Renal cortex interstitium (tissue), 11 donors: Measurements from ENCODE around the gene OGG1. TPM values are rescaled to one million over a fixed set of nuclear protein-coding genes. Genes with fewer than 3 reads are reported as not detected.
A peak's percentile ranks its signal among the peaks of the same experiment; 100 is the strongest.
"Not testable (repeated sequence)": the region's sequence is repeated elsewhere in the genome, so short reads cannot be mapped to it uniquely, and the experiment has no call there.

Experiments used
- DNase-seq, 11 donors: peaks; one replicate each; pipeline ENCODE4 v3.0.0-alpha.2; 2013; ENCODE audit warnings: low read depth in 9 of 11, low spot score in 4 of 11; ENCODE audit errors: extremely low read depth in 1 of 11
- polyA plus RNA-seq, 3 donors: library from polyadenylated mRNA; unstranded; fragments of 120-200 nt; gene quantifications; one replicate each; pipeline ENCODE4 v1.2.1, GENCODE V29; 2013; ENCODE audit not compliant: insufficient read length in 3 of 3

The OGG1 gene
- polyA plus RNA-seq, 3 donors, result 57.5 to 77.5 (median 59.4) TPM

DNA sequence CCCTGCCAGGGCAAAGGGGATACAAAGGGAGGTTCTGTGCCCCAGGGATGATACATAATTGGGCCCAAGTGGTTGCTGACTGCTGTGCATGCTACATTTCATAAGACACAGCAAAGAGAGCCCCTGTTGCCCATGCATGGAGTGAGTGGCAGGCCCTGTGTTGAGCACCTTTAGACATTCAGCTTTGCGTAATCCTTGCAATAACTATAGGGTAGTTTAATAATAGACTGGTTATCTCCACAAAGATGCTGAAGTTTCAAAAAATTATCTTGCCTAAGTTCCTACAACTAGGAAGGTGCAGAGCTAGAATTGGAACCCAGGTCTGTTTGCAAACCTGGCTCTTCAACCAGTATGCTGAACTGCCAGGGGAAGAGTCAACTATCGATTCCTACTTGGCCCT lies 1.7 kb upstream of the OGG1 start:
- no peak for DNase-seq

GRCh38 chr3:9749296-9749644 lies 482 bp upstream of the OGG1 start:
- DNase-seq, result no peak

DNA sequence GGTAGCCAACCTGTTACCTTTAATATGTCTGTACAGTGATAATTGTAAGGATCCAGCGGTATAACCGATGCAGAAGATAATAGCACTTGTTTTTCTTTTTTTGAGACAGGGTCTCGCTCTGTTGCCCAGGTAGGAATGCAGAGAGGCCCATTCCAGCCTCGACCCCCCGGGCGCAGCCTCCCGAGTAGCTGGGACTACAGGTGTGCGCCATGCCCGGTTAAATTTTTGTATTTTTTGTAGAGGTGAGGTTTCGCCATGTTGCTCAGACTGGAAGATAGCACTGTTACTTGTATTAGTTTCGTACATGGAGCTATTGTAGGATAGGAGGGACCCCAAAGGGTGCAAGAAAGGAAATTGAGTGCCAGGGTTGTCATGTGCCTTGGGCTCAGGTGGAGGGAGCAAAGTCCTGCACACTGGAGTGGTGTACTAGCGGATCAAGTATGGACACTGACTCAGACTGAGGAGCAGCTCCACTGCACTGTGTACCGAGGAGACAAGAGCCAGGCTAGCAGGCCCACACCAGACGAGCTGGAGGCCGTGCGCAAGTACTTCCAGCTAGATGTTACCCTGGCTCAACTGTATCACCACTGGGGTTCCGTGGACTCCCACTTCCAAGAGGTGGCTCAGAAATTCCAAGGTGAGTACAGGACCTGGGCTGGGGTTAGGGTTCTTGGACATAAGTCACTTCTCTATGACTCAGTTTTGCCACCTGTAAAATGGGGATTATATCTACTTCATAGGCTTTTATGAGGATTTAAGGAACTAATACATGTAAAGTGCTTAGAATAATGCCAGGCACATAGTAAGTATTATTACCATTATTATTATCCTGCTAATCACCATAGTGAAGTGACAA lies 1.0 kb downstream of the OGG1 start:
- DNase-seq, result no peak

DNA sequence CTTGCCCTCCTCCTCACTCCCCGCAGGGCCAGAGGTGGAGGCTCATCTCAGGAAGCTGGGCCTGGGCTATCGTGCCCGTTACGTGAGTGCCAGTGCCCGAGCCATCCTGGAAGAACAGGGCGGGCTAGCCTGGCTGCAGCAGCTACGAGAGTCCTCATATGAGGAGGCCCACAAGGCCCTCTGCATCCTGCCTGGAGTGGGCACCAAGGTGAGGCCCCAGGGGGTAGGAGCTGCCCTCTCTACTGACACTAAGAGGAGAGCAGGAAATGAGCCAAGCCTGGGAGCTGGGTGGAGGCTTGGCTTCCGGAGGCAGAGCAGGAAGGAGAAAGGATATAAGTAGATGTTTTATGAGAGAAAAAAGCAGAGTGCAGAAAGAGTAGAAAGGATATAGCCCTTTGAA lies 4.9 kb downstream of the OGG1 start:
- DNase-seq, result no peak

- DNase-seq, result no peak
These were observed 7.7 kb downstream of the OGG1 start for GRCh38 chr3:9757427-9757826.

- no peak for DNase-seq
These were observed 11.2 kb downstream of the OGG1 start for GRCh38 chr3:9760779-9761505.

GRCh38 chr3:9761919-9762318 lies 12.2 kb downstream of the OGG1 start:
- no peak for DNase-seq

DNA sequence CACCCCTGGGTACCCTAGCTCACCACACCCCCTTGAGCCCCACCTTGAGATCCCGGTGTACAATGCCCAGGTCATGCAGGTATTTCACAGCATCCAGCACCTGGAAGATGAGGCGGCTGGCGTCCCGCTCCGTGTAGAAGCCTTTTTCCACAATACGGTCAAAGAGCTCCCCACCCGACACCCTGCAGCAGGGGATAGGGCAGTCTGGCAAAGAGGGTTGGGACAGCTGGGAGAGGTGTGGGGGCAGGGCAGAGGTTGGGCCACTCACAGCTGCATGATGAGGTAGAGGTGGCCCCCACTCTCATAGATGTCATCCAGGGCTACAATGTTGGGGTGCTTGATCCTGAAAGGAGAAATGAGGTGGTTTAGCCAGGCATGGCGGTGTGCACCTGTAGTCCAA lies 13.1 kb downstream of the OGG1 start:
- no peak for DNase-seq

DNA sequence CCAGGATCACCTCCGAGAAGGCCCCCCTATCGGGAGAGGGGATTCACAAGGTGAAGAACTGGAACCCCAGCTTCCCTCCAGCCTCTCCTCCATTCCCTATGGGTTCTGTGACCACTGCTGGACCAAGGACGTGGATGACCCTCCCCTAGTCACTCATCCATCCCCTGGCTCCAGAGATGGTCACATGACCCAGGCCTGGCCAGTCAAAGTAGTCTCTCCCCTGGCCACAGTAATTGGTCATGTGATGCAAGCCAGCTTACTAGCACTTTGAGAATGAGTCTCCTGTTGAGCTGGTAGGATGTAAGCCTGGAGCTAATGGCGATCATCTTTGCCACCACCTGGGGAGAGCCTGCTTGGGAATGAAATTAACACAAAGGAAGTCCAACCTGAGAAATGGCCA lies 16.1 kb downstream of the OGG1 start:
- DNase-seq, result no peak

DNA sequence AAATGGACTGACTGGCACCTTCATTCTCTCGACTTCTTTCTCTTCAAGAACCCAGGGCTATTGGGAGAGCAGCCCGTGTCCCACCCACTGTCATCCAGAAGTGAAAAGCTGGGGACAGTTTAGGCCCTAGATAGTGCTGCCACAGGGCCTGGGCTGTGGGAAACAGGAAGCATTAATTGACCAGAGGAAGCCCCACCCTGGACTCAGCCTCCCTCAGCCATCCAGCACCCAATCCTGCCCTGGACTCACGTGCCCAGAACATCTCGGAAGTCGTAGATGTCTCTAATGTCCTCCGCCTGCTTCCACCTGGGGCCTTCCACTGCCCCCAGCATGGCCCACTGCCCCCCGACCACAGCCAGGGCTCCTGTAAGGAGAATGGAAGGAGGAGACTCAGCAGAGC lies 17.7 kb downstream of the OGG1 start:
- DNase-seq, result no peak

- DNase-seq, result no peak
These were observed 18.5 kb downstream of the OGG1 start for GRCh38 chr3:9768141-9768775.

- DNase-seq, result no peak
These were observed 19.3 kb downstream of the OGG1 start for GRCh38 chr3:9769012-9769411.

DNA sequence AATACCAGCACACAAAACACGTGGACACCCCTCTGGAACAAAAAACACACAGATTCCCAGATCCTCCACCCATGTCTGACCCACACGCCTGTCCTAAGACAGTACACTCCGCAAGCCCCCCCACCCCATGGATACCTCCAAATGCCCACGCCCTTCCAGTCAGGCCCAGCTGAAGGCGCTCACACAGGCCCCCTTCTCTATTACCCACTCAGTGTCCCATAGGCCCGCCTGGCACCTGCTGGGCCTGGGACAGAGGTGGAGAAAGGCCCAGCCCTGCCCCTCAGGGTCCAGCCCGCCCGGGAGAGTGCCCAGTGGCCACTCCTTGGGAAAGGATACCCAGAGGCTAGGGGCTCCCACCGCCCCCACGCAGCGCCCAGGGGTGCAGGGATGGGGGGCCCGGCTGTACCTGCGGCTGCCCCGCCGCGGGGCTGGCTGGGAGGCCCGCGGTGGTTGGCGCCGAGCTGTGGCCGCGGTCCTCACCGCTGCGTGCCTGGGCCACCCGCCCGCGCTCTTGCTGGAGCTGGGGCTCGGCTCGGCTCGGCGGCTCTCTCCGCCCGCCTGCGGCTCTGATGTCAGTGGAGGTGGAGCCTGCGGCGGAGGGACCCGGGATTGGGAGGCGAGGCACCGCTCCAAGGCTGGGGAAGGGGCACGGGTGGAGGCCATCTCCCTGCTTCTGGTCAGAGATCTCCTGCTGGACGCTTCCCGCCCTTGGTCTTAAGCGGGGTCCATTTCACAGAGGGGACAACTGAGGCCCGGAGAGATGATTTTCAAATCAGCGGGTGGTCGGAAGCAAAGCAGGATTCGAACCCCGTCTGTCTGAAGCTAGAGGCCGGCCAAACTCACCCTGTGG lies 19.9 kb downstream of the OGG1 start, which contains the start of gene CAMK1:
Gene CAMK1 (minus strand): TSS at position 522 of the 850 bp plus-strand sequence. CDS start 2,198 bp downstream, outside the sequence.
- DNase-seq, result peak in 8 of 11 donors; percentile 60 to 70 (median 65)

- DNase-seq, result peak in 3 of 11 donors; percentile 39 to 72 (median 44)
These were observed 20.6 kb downstream of the OGG1 start for GRCh38 chr3:9770276-9770812.

DNA sequence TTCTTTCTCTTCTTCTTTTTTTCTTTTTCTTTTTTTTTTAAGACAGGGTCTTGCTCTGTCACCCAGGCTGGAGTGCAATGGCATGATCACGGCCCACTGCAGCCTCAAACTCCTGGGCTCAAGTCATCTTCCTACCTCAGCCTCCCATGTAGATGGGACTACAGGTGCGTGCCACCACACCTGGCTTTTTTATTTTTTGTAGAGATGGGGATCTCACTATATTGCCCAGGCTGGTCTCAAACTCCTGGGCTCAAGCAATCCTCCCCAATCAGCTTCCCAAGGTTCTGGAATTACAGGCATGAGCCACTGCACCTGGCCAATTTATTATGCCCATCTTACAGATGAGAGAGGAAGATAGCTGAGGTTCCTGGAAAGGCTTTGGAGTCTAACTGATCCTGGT lies 21.3 kb downstream of the OGG1 start:
- DNase-seq, result not testable (repeated sequence)

GRCh38 chr3:9776896-9777693 lies 27.3 kb downstream of the OGG1 start:
- no peak for DNase-seq

GRCh38 chr3:9777694-9778021 lies 27.9 kb downstream of the OGG1 start:
- no peak for DNase-seq
